WERI-Rb-1 (cell line): Measurements from ENCODE around the gene BCR.

Experiments used
- DNase-seq: peaks from one replicate; pipeline ENCODE4 v3.0.0-alpha.2; 2020
- H3K27ac ChIP-seq: fragments of 250-450 bp; sonication (Bioruptor Pico); 2 replicates; pipeline ENCODE4 v1.5.1; 2020; ENCODE audit warnings: mild to moderate bottlenecking, moderate library complexity
- H3K27me3 ChIP-seq: fragments of 250-450 bp; sonication (Bioruptor Pico); 2 replicates; pipeline ENCODE4 v1.5.1; 2021; ENCODE audit warnings: mild to moderate bottlenecking, low read depth, moderate library complexity; ENCODE audit not compliant: insufficient read depth, severe bottlenecking
- H3K36me3 ChIP-seq: fragments of 250-450 bp; sonication (Bioruptor Pico); 2 replicates; pipeline ENCODE4 v1.5.1; 2020; ENCODE audit warnings: mild to moderate bottlenecking, moderate library complexity
- H3K4me3 ChIP-seq: 2 replicates; pipeline ENCODE4 v1.5.1; 2011; ENCODE audit warnings: low read depth, mild to moderate bottlenecking, control low read depth, low read length
- H3K9me3 ChIP-seq: fragments of 250-450 bp; sonication (Bioruptor Pico); 2 replicates; pipeline ENCODE4 v1.5.1; 2021; ENCODE audit warnings: mild to moderate bottlenecking, moderate library complexity; ENCODE audit not compliant: severe bottlenecking
- CTCF ChIP-seq: IDR thresholded peaks from 2 replicates; pipeline ENCODE4 v1.5.1; 2011; ENCODE audit warnings: low read depth, mild to moderate bottlenecking, control low read depth, inconsistent platforms, low read length

The BCR gene

GRCh38 chr22:23248583-23248982 is 68.3 kb downstream of the BCR start:
- Histone ChIP-seq H3K27ac (peak overlapping the region; percentile 63), H3K27me3 (no peaks in the 10 kb centered on the region), H3K36me3 (peaks cover 13% of the 10 kb centered on the region), H3K9me3 (no peaks in the 10 kb centered on the region), H3K4me3 (no peak overlapping the region)
- DNase-seq = no peak
- TF ChIP-seq CTCF = no peak

GRCh38 chr22:23250056-23250784 is 69.9 kb downstream of the BCR start:
- Histone ChIP-seq H3K4me3 (no peak overlapping the region), H3K36me3 (peaks cover 16% of the 10 kb centered on the region), H3K27ac (peak overlapping the region; percentile 63), H3K9me3 (no peaks in the 10 kb centered on the region), H3K27me3 (no peaks in the 10 kb centered on the region)
- TF ChIP-seq CTCF = no peak
- no peak for DNase-seq

DNA sequence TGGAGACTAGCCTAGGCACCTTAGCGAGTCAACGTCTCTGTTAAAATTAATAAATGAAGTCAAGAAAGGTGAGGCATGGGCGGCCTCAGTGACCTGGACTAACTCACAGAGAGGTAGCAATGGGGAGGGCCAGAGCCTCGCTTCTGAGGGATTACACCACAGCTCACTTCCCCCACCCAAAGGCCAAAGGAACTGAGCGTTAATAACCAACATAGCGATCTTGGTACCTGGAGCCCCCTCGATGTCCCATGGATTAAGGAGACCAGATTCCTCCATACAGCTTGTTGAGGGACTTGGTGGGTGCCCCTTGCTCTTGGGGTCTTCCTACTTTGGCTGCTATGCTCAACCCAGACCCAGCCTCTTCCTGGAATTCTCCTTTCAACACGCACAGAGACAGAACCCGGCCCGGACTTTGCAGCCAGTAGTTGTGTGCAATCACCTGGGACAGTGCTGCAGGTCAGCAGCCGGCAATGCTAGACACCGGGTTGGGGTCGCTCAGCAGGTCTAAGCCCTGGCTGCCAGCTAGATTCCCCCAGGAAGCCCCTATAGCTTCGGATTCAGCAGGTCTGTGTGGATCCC is 70.6 kb downstream of the BCR start:
- DNase-seq = peak; percentile 41
- TF ChIP-seq CTCF = peak; percentile 4; the same call in 1 of the 2 replicates
- peaks cover 23% of the 10 kb centered on the region for H3K36me3 ChIP-seq
- peak overlapping the region; percentile 63 for H3K27ac ChIP-seq
- no peak overlapping the region for H3K4me3 ChIP-seq
- H3K9me3 ChIP-seq = no peaks in the 10 kb centered on the region
- no peaks in the 10 kb centered on the region for H3K27me3 ChIP-seq

GRCh38 chr22:23251445-23252093 is 71.3 kb downstream of the BCR start:
- Histone ChIP-seq H3K27me3 (no peaks in the 10 kb centered on the region), H3K27ac (peak overlapping the region; percentile 63), H3K9me3 (no peaks in the 10 kb centered on the region), H3K4me3 (no peak overlapping the region), H3K36me3 (peaks cover 30% of the 10 kb centered on the region)
- DNase-seq = peak; percentile 76
- TF ChIP-seq CTCF = no peak

- no peak overlapping the region for H3K4me3 ChIP-seq
- H3K27me3 ChIP-seq = no peaks in the 10 kb centered on the region
- H3K36me3 ChIP-seq = peaks cover 50% of the 10 kb centered on the region
- no peak for TF ChIP-seq CTCF
- no peak for DNase-seq
- no peaks in the 10 kb centered on the region for H3K9me3 ChIP-seq
- H3K27ac ChIP-seq = no peak overlapping the region
These were observed 73.3 kb downstream of the BCR start for GRCh38 chr22:23253475-23254055.
